GM23248 (cell line): ENCODE measurements around the gene FAM117B.

ENCODE experiments used
- EZH2 ChIP-seq: fragments of 200-600 bp; sonication (generic); IDR thresholded peaks from 2 replicates; pipeline ENCODE4 v1.6.1; 2018; ENCODE audit warnings: antibody characterized with exemption, mild to moderate bottlenecking; ENCODE audit not compliant: insufficient read depth, poor library complexity, severe bottlenecking
- EZH2phosphoT487 ChIP-seq: fragments of 200-600 bp; sonication (generic); IDR thresholded peaks from 2 replicates; pipeline ENCODE4 v1.6.1; 2018; ENCODE audit warnings: antibody characterized with exemption, moderate library complexity, mild to moderate bottlenecking, low read depth; ENCODE audit not compliant: insufficient read depth

GRCh38 chr2:202774104-202774503 lies 139.3 kb downstream of the FAM117B start:
- TF ChIP-seq EZH2 (no peak), EZH2phosphoT487 (no peak)
